ENCODE results near the gene DYRK1A.
A peak's percentile ranks its signal among the peaks of the same experiment; 100 is the strongest.

DYRK1A gene

DNA sequence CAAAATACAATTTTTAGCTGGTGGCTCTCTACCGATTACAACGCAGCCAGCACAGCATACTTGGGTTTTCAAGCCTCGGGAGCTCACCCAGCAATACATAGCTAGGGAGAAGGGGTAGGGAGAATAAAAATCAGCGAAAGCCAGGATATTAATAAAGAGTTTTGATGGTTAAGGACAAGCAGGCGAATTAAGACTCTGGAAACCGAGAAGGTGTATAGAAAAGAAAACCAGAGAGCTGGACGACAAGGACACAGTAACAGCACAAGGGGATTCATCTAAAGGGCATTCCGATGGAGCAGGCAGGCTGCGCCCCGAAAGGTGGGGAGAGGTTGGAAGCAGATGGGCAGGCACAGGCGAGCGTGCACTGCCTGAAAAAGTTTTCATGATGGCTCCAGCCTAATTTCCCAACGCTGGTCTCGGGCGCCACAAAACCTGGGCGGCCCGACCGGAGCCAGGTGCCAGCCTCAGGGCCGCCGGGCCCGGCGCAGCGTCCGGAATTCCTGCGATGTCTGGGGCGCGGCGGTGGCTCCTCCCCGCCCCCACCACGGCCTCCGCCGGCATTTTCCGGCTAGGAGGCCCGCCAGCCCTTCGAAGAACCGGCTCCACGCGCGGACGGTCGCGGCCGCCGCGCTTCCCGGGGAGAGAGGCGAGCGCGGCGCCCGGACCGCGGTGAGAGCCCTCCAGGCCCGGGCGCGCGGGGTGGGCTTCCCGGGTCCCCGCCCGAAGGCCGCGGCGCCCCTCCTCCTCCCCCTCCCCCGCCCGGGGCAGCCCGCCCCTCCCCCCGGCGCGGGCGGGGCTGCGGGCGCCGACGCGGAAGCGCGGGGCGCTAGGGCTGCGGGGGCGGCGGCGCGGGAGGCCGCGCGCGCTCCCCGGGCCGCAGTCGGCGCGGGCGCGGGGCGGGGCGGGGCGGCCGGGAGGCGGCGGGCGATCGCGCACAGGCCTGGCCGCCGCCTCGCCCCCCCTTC lies 774 bp upstream of the DYRK1A start:
- DNase-seq, result peak; percentile 36 to 60 (median 42)

DNA sequence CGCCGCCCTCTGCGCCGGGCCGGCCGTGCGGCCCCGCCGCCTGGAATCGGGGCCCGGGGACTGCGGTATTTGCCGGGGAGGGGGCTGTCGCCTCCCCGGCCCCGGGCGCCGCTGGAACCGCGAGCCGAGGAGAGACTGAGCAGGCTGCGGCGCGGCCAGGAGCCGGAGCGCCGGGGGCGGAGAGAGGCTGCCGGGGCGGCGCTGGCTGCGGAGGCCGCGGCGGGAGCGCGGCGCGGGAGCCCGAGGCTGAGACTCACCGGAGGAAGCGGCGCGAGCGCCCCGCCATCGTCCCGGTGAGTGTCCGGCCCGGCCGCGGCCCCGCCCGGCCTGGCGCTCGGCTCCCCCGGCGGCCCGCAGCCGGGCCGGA lies 746 bp downstream of the DYRK1A start:
- DNase-seq, result peak in 3 of 4 experiments; percentile 26 to 39 (median 35)

DNA sequence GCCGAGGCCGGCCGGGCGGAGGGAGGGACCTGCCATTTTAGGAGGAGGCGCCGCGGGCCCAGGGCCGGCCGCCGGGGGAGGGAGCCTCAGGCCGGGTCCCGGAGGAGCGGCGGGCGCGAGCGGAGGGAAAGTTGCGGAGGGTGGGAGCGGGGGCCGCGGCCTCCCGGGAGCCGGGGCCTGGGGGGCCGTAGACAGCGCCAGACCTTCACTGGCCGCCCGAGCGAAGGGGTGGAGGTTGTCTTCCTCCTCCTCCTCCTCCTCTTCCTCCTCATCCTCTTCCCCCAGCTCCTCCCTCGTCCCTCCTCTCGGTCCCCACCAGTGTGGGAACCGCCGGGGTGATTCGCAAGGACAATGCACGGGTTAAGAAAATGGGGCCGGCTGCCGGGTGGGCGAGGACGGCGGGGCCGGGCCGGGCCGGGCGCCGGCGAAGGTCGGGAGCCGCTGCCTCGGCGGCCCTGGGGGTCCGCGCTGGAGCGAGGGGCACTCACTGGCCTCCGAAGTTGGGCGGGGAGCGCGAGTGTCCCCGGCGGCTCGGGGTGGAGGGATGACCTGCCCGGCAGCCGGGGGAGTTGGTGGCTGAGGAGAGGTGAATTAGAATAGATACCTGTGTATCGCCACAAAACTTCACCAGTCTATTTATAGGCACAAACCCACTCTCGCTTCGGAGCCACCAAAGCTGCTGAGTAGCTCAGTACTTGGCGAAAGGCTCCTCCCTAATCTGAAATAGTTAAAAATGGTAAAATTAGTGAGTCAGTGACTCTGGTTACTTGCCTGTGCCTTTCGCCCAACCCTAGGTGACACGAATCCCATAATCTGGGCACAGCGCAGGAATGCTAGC lies 1.3 kb downstream of the DYRK1A start:
- peak in 3 of 4 experiments; percentile 8 to 21 (median 13) for DNase-seq

DNA sequence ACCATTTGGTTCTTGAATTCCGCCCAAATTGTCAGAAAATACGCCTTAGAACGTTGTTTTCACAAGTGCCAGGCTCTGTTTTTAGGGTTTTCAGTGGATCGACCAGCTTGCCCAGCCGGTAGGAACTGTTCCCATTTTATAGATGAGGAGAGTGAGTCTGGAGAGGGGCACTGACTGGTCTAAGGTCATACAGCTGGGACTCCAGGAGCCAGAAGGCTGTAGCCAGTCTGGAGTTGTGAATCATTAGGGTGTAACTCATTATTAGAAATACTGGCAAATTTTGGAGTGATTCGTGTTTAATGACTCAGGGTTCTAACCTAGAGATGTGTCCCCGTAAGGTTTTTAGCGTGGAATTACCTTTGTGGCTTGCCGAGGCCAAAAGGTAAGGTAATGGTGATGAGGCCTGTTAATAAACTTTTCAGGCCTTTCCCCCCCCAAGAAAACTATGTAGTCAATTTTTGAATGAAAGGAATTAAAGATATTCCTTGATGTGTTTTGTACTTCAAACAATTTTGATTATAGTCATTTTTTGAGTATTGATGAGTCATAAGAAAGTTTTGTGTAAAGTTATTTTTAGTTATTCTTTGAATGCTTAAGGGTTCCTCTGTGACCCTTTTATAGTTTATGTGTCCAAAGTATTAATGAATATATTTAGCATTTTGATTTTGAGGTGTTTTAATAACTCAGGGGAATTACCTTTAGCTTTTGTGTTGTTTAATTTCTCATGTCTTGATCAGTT lies 2.1 kb downstream of the DYRK1A start:
- no peak for DNase-seq

GRCh38 chr21:37369307-37369854 lies 2.8 kb downstream of the DYRK1A start:
- DNase-seq, result no peak

DNA sequence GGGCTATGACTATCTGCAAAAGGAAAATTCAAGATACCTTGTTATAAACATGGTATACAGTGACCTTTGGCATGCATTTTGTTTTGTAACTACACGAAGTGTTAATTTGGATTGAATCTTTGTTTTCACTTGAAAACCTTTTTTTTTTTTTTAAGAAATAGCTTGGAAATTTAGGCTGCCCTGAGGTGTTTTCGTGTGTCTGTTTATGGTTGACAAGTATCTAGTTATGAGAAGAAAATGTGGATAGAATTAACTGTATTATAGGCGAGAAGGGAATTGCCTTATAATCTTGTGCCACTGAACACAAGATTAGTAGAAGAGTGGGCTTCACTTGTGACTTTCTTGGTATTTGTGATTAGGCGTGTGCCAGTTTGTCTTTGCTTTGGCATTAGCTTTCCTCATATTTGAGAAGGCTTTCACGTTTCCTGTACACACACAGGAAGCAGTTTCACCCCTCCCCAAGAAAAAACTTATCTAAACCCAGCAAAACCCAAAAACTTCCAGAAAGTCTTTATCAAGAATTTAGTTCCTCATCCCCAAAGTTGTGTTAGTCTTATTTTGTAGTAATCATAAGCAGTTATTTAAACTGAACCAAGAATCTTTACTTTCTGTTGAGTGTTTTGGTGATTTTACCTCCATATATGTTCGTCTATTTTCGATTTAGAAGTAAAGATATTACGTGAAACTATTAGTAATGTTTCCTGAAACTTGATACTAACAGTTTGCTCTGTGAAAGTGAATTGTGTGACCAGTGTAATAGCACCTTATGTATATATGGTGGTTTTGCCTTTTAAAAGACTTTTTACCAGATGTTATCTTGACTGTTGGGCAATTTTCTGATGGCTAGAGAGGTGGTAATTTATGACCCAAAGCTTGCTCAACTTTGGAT lies 3.8 kb downstream of the DYRK1A start:
- DNase-seq, result no peak

DNA sequence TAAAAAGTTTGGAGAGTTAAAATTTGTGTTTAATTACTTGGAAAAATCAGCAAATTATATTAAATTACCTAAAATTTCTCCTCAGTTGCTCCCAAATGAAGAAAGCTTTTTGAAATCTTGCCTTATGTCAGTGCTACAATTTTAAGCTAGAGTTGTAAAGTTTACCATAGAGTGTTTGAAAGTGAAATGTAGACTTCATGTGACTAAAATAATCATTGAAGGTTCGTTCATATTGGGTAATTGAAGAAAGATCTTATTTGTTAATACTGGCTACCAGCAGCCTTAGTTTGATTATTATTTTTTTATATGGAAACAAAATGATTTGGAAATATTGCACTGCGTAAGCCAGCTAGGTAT lies 4.4 kb downstream of the DYRK1A start:
- DNase-seq, result no peak

GRCh38 chr21:37372127-37372731 lies 5.7 kb downstream of the DYRK1A start:
- DNase-seq, result no peak

DNA sequence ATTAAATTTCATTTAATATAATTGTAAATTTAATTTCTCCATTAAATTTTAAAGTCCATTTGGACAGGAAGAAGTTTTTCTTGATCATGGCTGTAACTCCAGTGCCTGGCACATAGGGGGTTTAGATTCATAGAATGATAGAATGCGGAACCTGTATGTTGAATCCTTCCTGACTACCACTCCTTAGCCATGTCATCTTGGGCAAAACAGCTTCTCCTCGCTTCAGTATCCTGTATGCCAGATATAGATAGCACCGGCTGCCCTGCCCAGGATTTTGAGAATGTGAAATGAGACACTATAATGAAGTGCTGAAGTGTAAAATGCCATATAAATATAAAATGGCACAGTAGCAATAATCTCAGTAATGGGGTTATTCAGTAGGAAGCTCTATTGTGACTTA lies 6.4 kb downstream of the DYRK1A start:
- no peak for DNase-seq

DNA sequence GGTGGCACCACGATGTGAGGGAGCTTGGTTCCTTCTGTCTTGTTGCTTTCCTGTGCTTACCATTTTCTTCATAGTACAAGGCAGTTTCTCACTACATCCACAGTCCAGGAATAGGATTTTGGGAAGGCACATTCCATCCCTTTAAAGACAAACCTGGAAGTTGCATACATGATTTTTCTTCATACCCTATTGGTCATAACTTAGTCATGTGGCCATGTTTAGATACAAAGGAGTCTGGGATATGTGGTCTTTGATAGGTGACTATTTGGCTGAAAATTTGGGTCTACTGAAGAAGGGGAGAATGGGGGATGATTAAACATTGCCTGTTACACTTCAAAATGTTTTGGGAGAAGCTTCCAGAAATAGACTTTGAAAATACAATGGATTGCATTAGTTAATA lies 7.0 kb downstream of the DYRK1A start:
- DNase-seq, result no peak

- DNase-seq, result no peak
Observed at GRCh38 chr21:37374027-37374426, 7.5 kb downstream of the DYRK1A start.

DNA sequence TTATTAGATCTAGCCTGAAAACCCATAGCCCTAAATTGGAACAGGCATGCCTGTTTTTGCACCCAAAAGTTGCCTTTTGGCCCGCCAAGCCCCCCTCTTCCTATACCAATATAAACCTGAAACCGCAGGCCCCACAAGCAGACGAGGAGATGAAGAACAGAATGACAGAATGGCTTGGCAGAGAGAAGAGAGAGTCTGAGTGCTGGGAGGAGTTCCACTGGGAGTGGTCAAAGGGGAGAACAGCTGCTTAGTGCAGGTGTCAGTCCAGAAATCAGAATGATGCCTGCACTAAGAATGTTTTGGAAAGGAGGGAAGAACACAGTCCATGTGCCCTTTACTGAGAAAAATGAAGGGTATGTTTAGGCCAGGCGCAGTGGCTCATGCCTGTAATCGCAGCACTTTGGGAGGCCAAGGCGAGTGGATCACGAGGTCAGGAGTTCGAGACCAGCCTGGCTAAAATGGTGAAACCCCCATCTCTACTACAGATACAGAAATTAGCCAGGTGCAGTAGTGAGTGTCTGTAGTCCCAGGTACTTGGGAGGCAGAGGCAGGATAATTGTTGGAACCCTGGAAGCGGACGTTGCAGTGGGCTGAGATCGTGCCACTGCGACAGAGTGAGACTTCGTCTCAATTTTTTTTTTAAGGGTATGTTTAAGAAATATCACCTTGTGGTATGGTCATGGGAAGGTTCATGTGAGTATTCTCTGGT lies 9.4 kb downstream of the DYRK1A start:
- DNase-seq, result no peak

DNA sequence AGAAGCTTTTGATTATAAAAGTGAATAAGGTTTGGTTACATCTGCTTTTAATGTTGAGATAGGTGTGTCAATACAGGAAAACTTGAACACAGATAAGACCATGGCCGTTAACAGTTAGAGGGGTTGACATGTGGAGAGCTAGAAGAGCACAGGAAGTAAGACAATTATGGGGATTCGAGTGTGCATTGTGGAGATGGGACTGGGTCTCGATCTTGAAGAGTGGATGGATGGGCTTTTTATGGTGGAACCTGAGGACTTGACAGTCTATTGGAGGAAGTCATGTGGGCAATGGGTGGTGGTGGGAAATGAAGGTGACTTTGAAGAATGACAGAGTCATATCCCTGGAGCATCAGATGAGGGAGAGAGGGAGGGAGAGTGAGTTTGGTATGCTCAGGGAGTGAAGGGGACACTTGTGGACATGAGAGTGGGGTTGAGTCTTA lies 12.1 kb downstream of the DYRK1A start:
- no peak for DNase-seq

GRCh38 chr21:37380349-37381323 lies 14.1 kb downstream of the DYRK1A start:
- no peak for DNase-seq

GRCh38 chr21:37381883-37382585 lies 15.5 kb downstream of the DYRK1A start:
- DNase-seq, result no peak

GRCh38 chr21:37383086-37383485 lies 16.5 kb downstream of the DYRK1A start:
- DNase-seq, result no peak

DNA sequence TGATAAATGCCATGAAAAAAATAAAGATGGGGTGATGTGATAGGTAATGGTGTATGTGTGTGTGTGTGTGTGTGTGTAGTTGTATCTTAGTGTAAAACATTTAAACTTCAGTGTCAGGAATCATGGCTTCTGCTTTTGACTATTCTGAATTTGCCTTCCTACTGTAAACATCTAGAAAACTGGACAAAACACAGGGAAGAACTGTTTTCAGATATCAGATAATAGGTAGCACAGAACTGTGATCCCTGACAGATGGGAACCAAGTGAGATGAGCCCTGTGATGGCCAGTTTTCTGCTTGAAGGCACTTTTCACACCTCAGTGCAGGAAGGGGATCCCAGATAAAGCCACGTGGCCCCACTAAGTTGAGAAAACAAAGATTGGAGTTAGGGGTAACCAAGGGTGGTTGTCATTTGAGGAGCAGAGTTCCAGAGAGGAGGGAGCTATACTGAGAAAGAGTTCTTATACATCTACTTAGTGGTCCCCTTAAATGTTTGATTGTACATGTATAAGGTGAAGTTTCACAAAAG lies 17.3 kb downstream of the DYRK1A start:
- DNase-seq, result no peak

DNA sequence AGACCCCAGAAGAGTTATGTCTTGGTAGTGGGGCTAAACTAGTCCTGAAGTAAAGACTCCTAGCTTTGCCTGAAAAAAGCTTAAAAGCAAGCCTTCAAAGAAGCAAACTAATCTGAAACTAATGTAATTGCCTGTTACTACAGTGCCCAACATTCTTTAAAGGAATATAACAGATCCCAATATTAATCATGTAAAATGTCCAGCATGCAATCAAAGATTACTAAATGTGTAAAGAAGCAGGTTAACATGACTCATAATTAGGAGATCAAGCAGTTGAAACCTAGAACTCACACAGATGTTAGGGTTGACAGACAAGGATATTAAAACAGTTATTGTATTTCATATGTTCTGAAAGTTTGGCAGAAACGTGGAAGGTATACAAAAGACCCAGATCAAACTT lies 17.8 kb downstream of the DYRK1A start:
- DNase-seq, result no peak
